Testis (tissue), 2 donors: ENCODE results near the gene QPCTL.

Experiments
- CTCF ChIP-seq, 3 experiments: fragments of 450-650 bp in 2 of 3; fragments of 200-600 bp in 1 of 3; sonication (generic) in 1 of 3; IDR thresholded peaks; one replicate each; pipeline ENCODE4 v1.5.1; 2016 to 2019; ENCODE audit warnings: antibody characterized with exemption in 3 of 3, mild to moderate bottlenecking in 2 of 3, moderate library complexity in 1 of 3
- POLR2A ChIP-seq: fragments of 450-650 bp; IDR thresholded peaks from one replicate; pipeline ENCODE4 v1.6.1; 2017; ENCODE audit warnings: antibody characterized with exemption, mild to moderate bottlenecking, moderate library complexity

GRCh38 chr19:45716359-45717130 lies 24.1 kb downstream of the QPCTL start:
- TF ChIP-seq CTCF (IDR thresholded peaks at IDR 0.05) (no peak), POLR2A (no peak)
